ENCODE measurements around the gene GRK7.

Gene GRK7

GRCh38 chr3:141807277-141808033 is 44.2 kb downstream of the GRK7 start:
- H3K36me3 ChIP-seq (ENCODE audit: low read depth): no peaks in the 10 kb centered on the region
- no peak for DNase-seq (ENCODE audit: low spot score)
- no peak overlapping the region for H3K27ac ChIP-seq (ENCODE audit: poor library complexity, severe bottlenecking)
- H3K27me3 ChIP-seq (ENCODE audit: insufficient read depth, poor library complexity, severe bottlenecking): no peaks in the 10 kb centered on the region
- H3K9me3 ChIP-seq (ENCODE audit: severe bottlenecking): no peaks in the 10 kb centered on the region
- H3K4me3 ChIP-seq (ENCODE audit: severe bottlenecking): no peak overlapping the region
- no peak for ATAC-seq (ENCODE audit: low read depth)
- TF ChIP-seq, protein P1, sequence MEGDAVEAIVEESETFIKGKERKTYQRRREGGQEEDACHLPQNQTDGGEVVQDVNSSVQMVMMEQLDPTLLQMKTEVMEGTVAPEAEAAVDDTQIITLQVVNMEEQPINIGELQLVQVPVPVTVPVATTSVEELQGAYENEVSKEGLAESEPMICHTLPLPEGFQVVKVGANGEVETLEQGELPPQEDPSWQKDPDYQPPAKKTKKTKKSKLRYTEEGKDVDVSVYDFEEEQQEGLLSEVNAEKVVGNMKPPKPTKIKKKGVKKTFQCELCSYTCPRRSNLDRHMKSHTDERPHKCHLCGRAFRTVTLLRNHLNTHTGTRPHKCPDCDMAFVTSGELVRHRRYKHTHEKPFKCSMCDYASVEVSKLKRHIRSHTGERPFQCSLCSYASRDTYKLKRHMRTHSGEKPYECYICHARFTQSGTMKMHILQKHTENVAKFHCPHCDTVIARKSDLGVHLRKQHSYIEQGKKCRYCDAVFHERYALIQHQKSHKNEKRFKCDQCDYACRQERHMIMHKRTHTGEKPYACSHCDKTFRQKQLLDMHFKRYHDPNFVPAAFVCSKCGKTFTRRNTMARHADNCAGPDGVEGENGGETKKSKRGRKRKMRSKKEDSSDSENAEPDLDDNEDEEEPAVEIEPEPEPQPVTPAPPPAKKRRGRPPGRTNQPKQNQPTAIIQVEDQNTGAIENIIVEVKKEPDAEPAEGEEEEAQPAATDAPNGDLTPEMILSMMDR (IDR thresholded peaks at IDR 0.05; ENCODE audit: poor library complexity, severe bottlenecking): no peak
- H3K4me1 ChIP-seq (ENCODE audit: insufficient read depth, poor library complexity, severe bottlenecking): no peaks in the 10 kb centered on the region

GRCh38 chr3:141808586-141808985 is 45.4 kb downstream of the GRK7 start:
- Histone ChIP-seq H3K4me3 (ENCODE audit: severe bottlenecking) (no peak overlapping the region), H3K36me3 (ENCODE audit: low read depth) (no peaks in the 10 kb centered on the region), H3K9me3 (ENCODE audit: severe bottlenecking) (no peaks in the 10 kb centered on the region), H3K27me3 (ENCODE audit: insufficient read depth, poor library complexity, severe bottlenecking) (no peaks in the 10 kb centered on the region), H3K27ac (ENCODE audit: poor library complexity, severe bottlenecking) (no peak overlapping the region), H3K4me1 (ENCODE audit: insufficient read depth, poor library complexity, severe bottlenecking) (no peaks in the 10 kb centered on the region)
- DNase-seq (ENCODE audit: low spot score): no peak
- ATAC-seq (ENCODE audit: low read depth): no peak
- TF ChIP-seq, protein P1 (IDR thresholded peaks at IDR 0.05; ENCODE audit: poor library complexity, severe bottlenecking): no peak

DNA sequence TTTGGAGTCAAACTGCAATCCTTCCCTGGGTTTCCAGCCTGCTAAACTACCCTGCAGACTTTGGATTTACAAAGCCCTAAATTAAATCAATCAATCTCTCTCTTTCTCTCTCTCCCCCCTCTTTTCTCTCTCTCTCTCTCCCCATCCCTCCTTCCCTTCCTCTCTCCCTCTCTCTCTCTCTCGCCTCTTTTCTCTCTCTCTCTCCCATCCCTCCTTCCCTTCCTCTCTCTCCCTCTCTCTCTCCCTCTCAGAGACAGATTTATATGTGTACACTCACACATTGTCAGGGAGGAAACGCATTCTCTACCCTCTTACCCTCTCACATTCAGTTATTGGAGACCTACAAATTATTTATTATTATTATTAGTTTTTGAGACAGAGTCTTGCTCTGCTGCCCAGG is 47.0 kb downstream of the GRK7 start:
- Histone ChIP-seq H3K27ac (ENCODE audit: poor library complexity, severe bottlenecking) (no peak overlapping the region), H3K9me3 (ENCODE audit: severe bottlenecking) (no peaks in the 10 kb centered on the region), H3K36me3 (ENCODE audit: low read depth) (no peaks in the 10 kb centered on the region), H3K4me3 (ENCODE audit: severe bottlenecking) (no peak overlapping the region), H3K4me1 (ENCODE audit: insufficient read depth, poor library complexity, severe bottlenecking) (no peaks in the 10 kb centered on the region), H3K27me3 (ENCODE audit: insufficient read depth, poor library complexity, severe bottlenecking) (no peaks in the 10 kb centered on the region)
- no peak for DNase-seq (ENCODE audit: low spot score)
- TF ChIP-seq, protein P1 (IDR thresholded peaks at IDR 0.05; ENCODE audit: poor library complexity, severe bottlenecking): no peak
- no peak for ATAC-seq (ENCODE audit: low read depth)

DNA sequence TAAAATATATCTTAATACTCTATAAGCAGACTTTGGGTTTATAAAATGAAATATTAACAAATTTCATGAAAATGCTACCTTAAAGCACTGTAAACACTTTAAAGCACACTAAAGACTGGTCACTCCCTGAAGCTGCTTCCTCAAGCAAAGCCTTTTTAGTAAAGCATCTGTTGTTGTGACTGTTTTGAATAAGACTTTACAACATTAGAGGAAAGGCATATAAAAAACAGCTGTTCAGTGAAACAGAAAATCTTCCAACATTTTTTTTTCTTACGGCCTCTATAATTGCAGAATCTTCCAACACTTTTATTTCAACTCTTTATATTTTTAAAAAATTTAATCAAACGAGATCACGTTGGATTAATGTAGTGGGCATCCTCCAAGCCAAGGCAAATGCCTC is 48.1 kb downstream of the GRK7 start:
- Histone ChIP-seq H3K9me3 (ENCODE audit: severe bottlenecking) (no peaks in the 10 kb centered on the region), H3K27me3 (ENCODE audit: insufficient read depth, poor library complexity, severe bottlenecking) (no peaks in the 10 kb centered on the region), H3K27ac (ENCODE audit: poor library complexity, severe bottlenecking) (no peak overlapping the region), H3K36me3 (ENCODE audit: low read depth) (no peaks in the 10 kb centered on the region), H3K4me1 (ENCODE audit: insufficient read depth, poor library complexity, severe bottlenecking) (no peaks in the 10 kb centered on the region), H3K4me3 (ENCODE audit: severe bottlenecking) (no peak overlapping the region)
- TF ChIP-seq, protein P1 (IDR thresholded peaks at IDR 0.05; ENCODE audit: poor library complexity, severe bottlenecking): no peak
- no peak for DNase-seq (ENCODE audit: low spot score)
- ATAC-seq (ENCODE audit: low read depth): no peak

- TF ChIP-seq, protein P1 (IDR thresholded peaks at IDR 0.05; ENCODE audit: poor library complexity, severe bottlenecking): no peak
- H3K4me3 ChIP-seq (ENCODE audit: severe bottlenecking): no peak overlapping the region
- H3K36me3 ChIP-seq (ENCODE audit: low read depth): no peaks in the 10 kb centered on the region
- ATAC-seq (ENCODE audit: low read depth) (no peak), DNase-seq (ENCODE audit: low spot score) (no peak)
- H3K4me1 ChIP-seq (ENCODE audit: insufficient read depth, poor library complexity, severe bottlenecking): no peaks in the 10 kb centered on the region
- H3K27me3 ChIP-seq (ENCODE audit: insufficient read depth, poor library complexity, severe bottlenecking): no peaks in the 10 kb centered on the region
- H3K27ac ChIP-seq (ENCODE audit: poor library complexity, severe bottlenecking): no peak overlapping the region
- no peaks in the 10 kb centered on the region for H3K9me3 ChIP-seq (ENCODE audit: severe bottlenecking)
Observed at GRCh38 chr3:141812084-141812483, 48.9 kb downstream of the GRK7 start.
